LNCaP clone FGC (cell line): ENCODE results near the gene NAA16.
"Not testable (repeated sequence)": the region's sequence is repeated elsewhere in the genome, so short reads cannot be mapped to it uniquely, and the experiment has no call there.

Experiments
- DNase-seq: peaks from one replicate; pipeline ENCODE4 v3.0.0-alpha.2; 2011; ENCODE audit warnings: low read depth
- H3K4me3 ChIP-seq: 2 replicates; pipeline ENCODE4 v1.5.1; 2011; ENCODE audit warnings: mild to moderate bottlenecking, low read depth, low read length, control low read depth
- TF ChIP-seq, protein P1 (sequence below): IDR thresholded peaks from 2 replicates; pipeline ENCODE4 v1.5.1; 2012; ENCODE audit warnings: mild to moderate bottlenecking; ENCODE audit not compliant: control insufficient read depth, insufficient read depth; ENCODE audit errors: extremely low read depth

Gene NAA16

GRCh38 chr13:41354416-41354815 is 43.3 kb downstream of the NAA16 start:
- TF ChIP-seq, protein P1, sequence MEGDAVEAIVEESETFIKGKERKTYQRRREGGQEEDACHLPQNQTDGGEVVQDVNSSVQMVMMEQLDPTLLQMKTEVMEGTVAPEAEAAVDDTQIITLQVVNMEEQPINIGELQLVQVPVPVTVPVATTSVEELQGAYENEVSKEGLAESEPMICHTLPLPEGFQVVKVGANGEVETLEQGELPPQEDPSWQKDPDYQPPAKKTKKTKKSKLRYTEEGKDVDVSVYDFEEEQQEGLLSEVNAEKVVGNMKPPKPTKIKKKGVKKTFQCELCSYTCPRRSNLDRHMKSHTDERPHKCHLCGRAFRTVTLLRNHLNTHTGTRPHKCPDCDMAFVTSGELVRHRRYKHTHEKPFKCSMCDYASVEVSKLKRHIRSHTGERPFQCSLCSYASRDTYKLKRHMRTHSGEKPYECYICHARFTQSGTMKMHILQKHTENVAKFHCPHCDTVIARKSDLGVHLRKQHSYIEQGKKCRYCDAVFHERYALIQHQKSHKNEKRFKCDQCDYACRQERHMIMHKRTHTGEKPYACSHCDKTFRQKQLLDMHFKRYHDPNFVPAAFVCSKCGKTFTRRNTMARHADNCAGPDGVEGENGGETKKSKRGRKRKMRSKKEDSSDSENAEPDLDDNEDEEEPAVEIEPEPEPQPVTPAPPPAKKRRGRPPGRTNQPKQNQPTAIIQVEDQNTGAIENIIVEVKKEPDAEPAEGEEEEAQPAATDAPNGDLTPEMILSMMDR = no peak
- DNase-seq = no peak
- no peak overlapping the region for H3K4me3 ChIP-seq

- H3K4me3 ChIP-seq, DNase-seq: not testable (repeated sequence)
These were observed 45.2 kb downstream of the NAA16 start for GRCh38 chr13:41356385-41356648.

GRCh38 chr13:41356786-41357185 is 45.7 kb downstream of the NAA16 start:
- no peak for DNase-seq
- no peak overlapping the region for H3K4me3 ChIP-seq
- TF ChIP-seq, protein P1 = no peak

- DNase-seq = no peak
- TF ChIP-seq, protein P1 = no peak
- no peak overlapping the region for H3K4me3 ChIP-seq
These were observed 50.4 kb downstream of the NAA16 start for GRCh38 chr13:41361491-41361890.

- H3K4me3 ChIP-seq = no peak overlapping the region
- DNase-seq = no peak
- TF ChIP-seq, protein P1 = no peak
These were observed 53.0 kb downstream of the NAA16 start for GRCh38 chr13:41364043-41364442.

- TF ChIP-seq, protein P1 = no peak
- no peak for DNase-seq
- no peak overlapping the region for H3K4me3 ChIP-seq
These were observed 54.6 kb downstream of the NAA16 start for GRCh38 chr13:41365631-41366030.

GRCh38 chr13:41370736-41371135 is 59.7 kb downstream of the NAA16 start:
- TF ChIP-seq, protein P1 = no peak
- DNase-seq = no peak
- H3K4me3 ChIP-seq = no peak overlapping the region

DNA sequence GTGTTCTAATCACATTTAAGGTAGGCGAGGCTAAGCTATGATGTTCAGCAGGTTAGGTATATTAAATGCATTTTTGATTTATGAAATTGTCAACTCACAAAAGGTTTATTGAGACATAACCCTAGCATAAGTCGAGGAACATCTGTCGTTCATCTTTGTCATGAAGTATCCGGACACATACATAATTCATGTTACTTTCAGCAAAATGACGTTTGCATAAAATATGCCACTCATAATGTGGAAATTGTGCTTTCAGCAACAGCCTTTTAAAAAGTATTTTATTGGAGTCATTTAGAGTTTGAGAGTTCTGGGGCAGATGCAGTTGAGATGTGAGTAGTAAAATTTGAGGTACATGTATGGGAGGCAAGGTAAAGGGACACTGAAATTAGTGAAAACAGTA is 66.4 kb downstream of the NAA16 start:
- TF ChIP-seq, protein P1 = no peak
- no peak for DNase-seq
- H3K4me3 ChIP-seq = no peak overlapping the region
